NCI-H1105 treated with DMSO at 0.1 percent for 48 hours (cell line): Measurements from ENCODE around the gene CLSTN1.

Experiments
- DNase-seq: peaks from one replicate; lab custom pipeline; 2025; lab: John Stamatoyannopoulos, UW

Gene CLSTN1

DNA sequence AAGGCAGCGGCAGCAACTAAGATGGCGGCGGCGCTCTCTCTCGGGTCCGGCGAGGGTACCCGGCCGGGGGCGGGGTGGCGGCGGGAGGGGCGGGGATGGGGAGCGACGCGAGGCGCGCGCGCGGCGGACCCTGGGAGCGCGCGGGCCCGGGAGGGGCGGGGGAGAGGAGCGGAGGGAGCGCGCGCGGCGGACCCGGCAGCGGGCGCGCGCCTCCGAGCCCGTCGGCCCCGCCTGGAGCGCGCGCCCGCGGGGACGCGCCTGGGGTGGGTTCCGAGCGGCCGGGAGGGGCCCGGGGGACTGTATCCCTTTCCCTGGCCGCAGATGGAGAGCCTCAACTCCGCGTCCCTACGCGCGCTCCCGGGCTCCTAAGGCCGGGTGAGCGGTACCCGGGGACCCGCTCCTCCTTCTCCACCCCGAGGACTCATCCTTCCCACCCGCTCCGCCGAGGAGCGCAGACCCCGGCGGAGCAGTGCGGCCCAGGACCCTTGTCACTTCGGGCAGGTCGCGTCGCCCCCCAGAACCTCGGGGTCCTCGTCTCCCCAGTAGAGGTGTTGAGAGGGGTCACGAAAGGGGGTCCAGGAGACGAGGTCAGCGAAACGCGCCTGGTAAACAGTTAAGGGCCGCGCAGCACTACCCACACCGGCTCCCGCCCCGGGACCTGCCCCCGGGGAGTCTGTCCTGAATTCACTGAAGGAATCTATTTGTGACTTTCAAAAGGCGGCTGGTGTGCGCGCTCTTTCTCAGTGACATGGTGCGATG lies at the start of gene CLSTN1:
TSS of gene CLSTN1 (minus strand) at position 23 of the 759 bp plus-strand sequence. CDS start 232 bp downstream, outside the sequence.
- peak; percentile 73 for DNase-seq

DNA sequence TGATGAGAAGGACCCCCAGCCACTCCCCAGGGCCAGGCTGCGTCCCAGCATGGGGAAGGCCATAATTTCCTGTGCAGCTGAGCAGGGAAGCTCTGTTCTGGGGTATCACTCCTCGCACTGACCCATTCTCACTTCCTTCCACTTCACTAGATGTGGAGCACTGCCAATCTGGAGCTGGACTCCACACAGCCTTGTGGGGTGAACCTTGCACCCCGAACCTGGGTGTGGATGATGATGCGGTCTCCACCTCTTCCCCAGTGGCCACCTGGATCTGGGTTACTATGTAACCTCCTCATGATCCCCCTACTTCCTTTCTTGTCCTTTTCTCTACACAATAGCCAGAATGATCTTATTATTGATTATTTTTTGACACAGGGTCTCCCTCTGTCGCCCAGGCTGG lies 49.6 kb upstream of the CLSTN1 start:
- no peak for DNase-seq

DNA sequence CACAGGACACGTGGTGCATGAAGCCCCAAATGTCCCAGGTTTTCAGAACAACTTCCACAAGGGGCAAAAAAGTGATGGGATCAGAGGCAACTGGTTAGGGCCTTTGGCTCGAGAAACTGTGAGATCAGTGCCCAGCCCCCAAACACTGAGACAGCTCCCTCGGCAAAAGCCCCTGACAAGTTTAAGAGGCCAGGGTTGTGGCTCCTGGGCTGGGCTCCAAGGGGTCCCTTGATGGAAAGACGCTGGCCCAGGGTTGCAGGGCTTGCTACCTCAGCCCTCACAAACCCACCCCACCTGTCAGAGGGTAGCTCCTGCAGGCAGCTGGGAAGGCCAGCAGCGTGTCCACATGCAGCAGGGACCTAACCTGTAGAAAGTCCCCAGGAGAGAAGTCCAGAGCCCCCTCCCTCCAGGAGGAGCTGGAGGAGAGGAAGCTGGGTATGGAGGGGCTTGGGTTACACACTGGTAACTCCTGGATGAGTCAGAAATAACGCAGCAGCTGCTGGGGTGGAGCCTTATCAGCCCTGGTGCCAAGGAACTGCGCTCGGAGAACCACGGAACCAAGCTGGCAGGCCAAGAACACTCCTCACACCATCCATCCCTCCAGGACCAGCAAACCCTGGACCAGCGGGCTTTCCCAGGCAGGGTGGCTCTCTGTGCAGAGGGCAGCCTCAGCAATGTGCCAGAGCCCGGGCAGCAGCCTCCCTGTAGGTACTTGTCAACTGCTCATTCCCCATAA lies 48.8 kb upstream of the CLSTN1 start:
- DNase-seq, result no peak

DNA sequence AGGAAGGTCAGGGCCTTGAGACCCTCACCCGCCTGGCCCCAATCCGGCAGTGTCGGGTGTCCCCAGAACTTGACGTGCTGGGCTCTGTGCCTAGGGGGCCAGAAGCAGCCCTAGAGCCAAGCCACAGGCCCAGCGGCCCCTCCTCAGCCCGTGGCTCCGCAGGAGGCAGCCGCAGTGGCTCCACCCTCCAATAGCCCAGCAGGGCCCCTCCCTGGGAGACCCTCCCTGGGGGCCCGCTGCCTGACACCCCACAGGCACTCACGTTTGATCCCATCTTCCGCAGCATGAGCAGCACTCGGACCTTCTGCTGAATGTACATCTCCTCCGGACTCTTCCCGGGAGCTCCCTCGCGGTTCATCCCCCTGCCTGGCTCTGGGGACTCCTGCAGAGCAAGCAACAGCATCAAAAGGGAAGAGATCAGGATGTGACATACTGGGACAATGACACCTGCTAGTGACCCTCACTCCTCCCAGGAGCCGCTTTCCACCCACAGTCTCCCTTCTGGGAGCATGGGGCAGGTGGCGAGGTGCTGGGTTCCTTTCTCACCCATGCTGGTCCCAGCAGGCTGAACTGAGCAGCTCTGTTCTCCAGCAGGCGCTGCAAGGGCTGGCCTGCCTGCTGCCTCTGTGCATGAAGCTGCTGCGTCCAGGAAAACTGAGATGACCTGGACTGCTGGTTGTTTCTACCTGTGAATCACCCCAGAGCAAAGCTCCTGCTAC lies 48.1 kb upstream of the CLSTN1 start:
- no peak for DNase-seq

DNA sequence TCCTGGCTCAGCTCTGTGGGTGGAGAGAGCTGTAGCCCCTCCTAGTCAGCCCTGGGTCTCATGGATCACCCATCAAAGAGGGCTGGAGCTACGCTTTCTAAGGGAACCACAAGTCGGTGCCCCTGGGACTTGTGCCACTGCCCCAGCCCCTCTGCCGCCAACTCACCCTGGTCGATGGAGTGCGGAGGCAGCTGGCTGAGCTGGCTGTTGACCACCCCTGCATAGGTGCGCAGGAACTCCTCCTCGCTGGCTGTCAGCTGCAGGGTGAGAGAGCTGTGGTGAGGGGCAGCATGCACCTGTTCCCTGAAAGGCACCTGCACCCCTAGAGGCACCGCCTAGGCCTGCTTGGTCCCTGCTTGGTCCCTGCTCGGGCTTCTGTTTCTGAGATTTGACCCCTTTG lies 47.3 kb upstream of the CLSTN1 start:
- no peak for DNase-seq

DNA sequence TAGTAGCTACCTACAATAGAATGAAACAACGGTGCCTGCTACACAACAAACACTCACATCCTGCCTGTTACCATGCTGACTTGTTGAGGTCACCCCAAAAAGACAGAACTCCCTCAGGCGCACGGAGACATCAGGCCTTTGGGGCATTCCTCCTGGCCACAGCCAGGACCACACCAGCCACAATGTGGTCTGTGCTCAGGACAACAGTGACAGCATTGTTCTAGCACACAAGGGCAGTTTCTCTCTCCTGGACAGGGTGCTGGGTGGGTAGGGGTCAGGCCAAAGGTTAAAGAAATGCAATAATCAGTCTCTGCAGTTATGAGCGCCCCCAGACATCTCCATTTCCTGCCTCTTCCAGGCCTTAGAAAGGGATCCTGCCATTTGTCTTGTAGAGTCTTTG lies 46.8 kb upstream of the CLSTN1 start:
- no peak for DNase-seq

DNA sequence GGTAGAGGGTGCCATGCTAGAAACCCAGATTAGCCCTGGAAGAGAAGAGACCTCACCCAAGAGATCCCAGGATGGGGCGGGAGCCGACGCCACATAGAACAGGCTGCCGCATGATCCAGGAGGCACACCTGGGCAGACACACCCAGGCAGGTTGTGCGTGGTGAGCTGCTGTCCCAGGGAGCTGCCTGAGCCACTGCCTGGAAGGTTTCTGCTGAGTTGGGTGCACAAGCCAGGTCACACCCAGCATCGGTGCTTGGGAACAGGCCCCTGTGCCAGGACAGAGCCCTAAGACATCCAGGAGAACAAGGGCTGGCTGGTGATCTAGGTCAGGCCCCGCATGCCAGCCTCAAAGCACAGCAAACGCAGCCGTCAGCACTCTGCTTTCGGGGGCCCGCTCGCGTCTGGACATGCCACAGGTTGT lies 46.1 kb upstream of the CLSTN1 start:
- no peak for DNase-seq

DNA sequence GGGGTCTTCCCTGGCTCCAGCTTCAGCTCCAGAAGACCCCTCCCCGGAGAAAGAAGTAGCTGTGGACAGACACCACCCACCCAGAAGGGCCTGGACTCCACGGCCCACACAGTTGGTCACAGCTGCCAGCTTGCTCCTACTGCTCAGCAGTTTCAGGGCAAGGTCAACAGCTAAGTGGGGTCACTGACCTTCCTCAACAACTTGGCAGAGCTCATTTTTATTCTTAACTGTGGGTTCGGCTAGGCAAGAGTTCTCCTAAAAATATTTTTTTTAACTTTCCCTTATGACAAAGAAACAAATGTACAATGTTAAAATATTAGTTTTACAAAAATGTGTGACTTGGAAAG lies 44.5 kb upstream of the CLSTN1 start:
- no peak for DNase-seq

DNA sequence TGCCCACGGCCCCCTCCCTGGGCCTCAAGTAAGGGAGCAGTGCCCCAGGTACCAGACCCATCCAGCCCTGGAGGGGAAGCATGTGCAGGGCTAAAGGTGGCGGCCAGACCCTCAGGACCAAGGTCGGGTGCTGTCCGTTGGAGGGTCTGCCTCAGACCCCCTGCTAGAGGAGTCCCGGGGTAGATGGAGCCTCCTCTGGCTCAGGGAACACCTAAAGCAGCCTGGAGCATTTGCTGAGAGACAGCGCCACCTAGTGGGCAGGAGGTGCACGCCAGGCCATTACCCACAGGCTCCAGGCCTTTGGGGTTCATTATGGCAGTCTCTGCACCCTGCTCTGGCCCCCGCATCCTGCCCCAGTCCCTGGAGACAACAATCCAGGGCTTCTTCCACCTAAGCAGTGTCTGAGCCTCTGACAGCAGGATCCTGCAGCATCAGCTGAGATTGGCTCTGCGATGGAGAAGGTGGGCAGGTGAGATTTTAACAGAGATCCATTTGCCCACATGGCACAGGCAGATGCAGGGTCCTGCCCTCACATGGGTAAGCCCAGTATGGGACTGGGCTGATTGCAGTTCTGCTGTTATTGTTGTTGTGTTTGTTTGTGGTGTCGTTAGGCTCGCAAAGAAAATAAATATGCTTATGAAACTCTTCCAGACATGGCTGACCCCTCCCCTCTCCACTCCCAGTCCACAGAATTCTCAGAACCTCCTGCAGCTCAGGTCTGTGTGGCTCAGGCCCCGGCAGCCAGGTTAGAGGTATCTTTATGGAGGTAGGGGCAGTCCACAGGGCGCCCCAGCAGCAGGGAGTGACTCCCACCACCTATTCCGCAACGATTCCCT lies 43.9 kb upstream of the CLSTN1 start:
- DNase-seq, result peak; percentile 66

DNA sequence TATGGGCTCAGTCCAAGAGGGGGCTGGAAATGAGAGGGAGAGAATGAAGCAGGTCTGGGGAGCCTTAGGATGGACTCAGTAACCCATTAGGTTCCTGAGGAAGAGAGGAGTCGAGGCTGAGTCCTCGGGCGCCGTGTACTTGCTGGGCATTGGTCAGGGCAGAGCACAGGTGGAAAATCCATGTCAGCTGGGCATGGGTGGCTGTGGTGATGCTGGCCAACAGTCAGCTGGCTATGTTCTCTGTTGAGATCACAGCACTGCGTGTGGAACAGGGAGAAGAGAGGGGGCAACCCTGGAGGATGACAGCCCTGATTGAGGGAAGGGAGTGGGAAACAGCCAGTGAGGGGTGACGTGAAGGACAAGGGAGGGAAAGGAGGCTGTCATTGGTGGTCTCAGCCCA lies 43.1 kb upstream of the CLSTN1 start:
- no peak for DNase-seq

DNA sequence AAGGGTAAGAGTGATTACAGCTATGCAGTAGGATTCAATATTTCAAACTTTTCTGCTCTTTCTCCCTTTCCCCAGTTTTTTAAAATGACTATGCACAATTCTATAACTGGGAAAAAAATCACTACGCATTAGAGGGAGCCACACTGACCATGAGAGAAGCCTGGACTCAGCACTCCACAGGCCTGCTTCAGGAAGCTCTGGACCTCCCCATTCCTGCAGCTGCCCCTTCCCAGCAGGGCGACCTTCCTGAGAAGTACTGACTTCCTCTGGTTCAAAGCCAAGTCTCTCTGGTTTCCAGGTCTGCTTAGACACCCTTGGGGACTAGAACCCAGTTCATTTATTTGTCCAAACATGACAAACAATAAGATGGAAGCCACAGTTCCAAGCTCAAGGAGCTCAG lies 42.0 kb upstream of the CLSTN1 start:
- DNase-seq, result no peak

DNA sequence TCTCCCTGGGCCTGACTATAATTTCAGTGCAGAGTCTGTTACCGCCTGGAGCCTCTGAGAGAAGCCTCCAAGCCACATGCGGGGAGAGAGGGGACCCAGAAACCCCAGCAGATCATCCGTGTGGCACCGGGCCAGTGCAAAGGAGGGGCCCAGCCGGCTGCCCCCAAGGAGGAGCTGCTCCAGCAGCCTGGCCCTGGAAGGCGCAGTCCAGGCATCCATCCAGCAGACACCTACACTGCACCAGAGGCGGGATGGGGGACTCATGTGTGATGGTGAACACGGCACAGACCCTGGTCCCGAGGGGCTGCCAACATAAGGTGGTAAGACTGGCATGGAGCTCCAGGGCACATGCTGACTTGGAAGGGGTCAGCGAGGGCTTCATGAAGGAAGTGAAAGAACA lies 39.6 kb upstream of the CLSTN1 start:
- DNase-seq, result no peak

DNA sequence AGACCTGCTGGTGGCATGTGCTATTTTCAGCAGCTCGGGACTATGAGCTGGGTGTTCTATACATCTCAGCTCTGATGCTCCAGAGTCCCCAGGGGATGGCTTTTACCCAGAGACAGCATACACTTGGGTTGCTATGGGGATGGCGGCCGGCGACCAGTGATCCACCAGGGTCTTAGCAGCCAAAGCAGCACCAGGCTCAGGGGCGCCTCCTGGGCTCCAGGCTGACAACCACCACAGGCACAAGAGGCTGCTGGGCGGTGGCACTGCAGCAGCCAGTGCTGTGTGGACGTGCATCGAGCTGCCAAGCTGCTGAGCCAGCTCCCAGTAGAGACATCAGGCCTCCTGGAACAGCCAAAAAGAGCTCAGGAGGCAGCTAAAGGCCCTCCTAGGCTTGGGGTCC lies 37.6 kb upstream of the CLSTN1 start:
- no peak for DNase-seq

DNA sequence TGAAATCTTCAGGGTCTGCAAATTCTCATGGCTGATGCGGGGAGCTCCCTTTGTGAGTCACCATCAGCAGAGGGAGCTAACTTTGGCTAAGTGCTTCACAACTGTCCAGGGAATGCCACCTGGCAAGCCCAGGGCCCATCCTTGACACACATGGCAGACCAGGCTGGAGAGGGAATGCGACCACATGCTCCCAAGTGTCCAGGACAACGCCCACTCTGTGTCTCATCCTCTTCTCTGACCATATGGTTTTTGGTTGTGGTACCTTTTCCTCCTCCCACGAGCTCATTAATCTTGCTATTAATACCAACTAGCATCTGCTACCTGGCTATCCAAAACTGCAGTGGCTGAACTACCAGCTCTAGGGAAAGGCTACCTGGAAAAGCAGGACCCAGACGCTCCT lies 37.1 kb upstream of the CLSTN1 start:
- DNase-seq, result no peak

DNA sequence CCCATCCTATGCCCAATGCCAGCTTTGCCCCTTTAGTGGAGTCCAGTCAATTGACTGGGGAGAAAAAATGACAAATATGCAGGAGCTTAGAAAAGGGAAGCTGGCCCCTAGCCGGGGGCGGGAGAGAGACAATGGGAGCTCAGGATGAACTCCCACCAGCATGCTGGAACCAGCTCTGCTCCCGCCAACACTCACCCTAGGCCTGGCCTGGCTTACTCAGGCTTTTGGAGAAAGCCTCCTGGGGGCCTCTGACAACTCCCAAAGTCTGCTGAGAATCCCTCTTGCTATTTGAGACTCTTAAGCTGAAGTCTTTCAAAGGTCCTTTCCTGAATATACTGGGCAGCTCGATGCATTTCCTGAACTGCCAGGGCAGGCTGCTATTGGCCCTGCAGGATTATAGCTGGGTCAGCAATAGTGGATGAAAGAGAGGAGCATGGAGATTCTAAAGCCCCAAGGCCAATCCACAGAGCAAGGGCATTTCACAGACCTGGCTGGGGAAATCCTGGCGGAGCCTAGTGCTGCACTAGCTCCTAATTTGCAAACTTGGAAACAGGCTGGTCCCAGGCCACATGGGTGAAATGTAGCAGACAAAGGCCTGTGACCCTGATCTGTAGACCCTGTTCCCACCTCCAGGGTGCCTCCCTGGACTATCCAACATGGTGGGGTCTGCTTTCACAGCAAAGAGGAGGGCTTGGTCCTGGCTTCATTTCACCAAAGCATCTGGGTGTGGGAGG lies 35.7 kb upstream of the CLSTN1 start:
- DNase-seq, result no peak

DNA sequence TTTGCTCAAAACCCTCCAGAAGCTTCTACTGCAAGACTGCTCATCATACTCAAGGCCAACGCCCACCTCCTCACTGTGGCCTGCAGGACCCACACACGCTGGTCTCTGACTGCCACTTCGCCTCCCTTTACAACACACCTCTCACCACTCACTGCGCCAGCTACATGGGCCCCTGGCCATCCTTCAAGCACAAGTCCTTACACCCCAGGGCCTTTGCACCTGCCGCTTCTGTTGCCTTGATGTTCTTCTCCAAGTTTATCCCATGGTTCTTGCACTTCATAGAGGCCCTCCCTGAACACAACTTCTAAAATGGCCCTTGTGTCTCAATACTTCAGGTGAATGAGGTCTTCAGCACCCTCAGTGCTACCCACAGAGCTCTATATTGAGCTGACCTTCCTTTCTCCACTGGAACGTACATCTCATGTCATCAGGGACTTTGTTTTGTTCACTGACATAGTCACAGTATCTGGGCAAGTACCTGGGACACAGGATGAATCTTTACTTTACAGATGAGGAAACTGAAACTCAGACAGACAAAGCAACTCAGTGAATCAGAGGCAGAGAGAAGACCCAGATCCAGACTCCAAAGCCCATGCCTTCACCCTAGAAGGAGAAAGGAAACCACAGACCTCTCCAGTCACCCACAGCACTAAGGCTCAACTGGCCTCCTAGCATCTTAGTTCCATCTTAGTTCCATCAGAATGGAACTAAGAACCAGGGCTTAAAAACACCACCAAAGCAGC lies 34.7 kb upstream of the CLSTN1 start:
- DNase-seq, result no peak

DNA sequence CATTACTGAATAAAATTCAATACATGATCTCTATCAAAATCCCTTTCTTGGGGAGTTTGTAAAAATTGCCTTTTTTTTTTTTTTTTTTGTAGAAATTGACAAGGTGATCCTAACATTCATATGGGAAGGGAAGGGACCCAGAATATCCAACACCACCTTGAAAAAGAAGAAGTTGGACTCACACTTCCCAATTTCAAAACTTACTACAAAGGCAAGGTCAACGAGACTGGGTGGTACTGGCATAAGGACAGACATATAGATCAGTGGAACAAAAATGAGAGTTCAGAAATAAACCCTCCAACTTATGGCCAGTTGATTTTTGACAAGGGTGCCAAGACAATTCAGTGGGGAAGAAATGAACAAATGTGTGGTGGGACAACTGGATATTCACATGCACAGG lies 31.4 kb upstream of the CLSTN1 start:
- DNase-seq, result no peak

DNA sequence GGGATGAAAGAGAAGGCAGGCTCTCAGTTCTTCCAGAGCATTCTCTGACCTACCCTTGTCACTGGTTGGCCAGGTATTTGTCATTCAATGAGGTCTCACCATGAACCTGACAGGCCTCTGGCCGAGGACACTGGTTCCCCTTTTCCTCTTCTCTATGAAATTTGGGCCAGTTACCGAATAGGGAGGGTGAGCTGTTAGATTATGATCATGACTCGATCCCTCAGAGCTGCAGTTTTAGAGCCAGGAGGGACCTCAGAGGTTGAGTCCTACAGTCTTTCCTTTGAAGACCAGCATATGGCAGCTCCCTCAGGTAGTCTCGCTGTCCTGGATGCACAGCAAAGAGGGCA lies 29.5 kb upstream of the CLSTN1 start:
- DNase-seq, result no peak

DNA sequence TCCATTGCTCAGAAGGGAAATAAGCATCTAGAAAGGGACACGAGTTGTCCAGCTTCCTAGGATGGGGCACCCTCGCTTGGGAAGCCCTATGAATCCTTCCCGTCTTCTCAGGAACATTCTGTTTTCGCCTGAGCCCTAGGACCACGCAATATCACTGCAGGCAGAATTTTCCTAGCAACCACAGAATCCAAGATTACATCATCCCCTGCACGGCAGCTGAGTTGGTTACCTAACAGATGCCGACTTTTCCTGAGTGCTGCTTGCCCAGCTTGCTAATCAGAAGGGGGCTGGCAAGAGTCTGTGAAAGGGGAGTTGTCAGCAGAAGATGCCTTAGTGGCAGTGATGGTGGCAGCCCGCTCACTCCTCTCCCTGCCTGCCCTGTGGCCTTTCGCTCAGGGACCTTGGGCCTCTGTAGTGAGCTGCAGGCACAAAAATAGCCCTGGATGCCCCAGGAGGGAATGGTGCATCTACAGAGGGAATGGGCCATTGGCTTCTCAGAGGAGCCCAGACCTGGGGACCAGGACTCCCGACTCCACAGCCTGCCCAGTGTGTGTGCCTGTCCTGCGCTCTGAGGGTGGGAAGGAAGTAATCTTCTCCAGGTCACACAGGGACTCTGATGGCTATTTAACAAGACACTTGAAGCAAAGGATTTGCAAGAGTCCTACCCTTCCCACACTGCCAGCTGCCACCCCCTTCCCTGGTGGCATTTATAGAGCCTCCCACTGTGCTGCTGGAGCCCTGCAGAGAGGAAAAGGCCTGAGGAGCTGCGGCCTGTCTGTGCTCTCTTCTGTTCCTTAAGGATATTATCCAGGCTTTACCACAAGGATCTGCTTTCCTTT lies 28.9 kb upstream of the CLSTN1 start:
- no peak for DNase-seq

DNA sequence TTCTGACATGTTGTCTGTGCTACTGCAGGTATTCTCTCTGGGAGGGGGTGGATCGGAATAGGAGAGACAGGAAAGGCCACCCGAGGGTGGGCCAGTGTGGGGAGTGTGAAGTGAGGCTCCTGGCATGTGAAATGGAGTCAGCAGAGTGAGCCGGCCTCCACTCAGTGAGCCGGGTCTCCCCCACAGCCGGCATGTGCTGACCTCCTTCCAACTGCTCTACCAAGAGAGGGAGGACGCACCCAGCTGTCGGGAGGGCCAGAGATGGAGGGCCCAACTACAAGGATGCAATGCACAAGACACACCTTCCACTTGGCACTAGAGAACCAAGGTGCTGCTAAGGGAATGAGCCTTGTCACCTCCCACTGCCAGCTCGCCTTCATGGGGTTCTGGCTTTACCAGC lies 28.2 kb upstream of the CLSTN1 start:
- DNase-seq, result no peak
